Smooth muscle cell of the brain vasculature (primary cell): ENCODE data around the gene NT5DC4.
"Not testable (repeated sequence)": the region's sequence is repeated elsewhere in the genome, so short reads cannot be mapped to it uniquely, and the experiment has no call there.

Experiments used
- DNase-seq: peaks from one replicate; pipeline ENCODE4 v3.0.0-alpha.2; 2012; ENCODE audit warnings: low read depth, low spot score

The NT5DC4 gene

GRCh38 chr2:112699984-112700667 is 20.7 kb upstream of the NT5DC4 start:
- DNase-seq, result no peak

- no peak for DNase-seq
These were observed 19.8 kb upstream of the NT5DC4 start for GRCh38 chr2:112701052-112701451.

GRCh38 chr2:112703684-112704083 is 17.1 kb upstream of the NT5DC4 start:
- DNase-seq, result no peak

- DNase-seq, result no peak
These were observed 15.2 kb upstream of the NT5DC4 start for GRCh38 chr2:112705575-112705974.

- no peak for DNase-seq
These were observed 14.6 kb upstream of the NT5DC4 start for GRCh38 chr2:112706170-112706664.

GRCh38 chr2:112706947-112707346 is 13.9 kb upstream of the NT5DC4 start:
- DNase-seq, result not testable (repeated sequence)

DNA sequence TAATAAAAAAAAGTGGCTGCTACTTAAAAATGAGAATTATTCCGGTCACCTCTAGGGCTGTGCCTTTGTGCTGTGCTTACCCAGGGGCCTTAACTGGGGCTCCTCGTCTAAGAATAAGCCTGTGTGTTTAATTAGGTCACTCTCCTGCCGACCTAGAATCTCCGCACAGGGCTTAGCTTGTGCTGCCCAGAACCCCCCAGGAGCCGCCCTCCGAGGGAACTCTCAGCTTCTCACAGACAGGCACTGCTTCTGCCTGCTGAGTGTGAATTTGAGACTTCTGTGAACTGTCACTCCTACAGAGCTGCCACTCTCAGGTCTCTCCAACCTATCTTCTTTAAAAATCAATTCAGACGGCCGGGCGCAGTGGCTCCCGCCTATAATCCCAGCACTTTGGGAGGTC is 11.9 kb upstream of the NT5DC4 start:
- DNase-seq, result no peak

- DNase-seq, result no peak
These were observed 11.1 kb upstream of the NT5DC4 start for GRCh38 chr2:112709703-112710102.

DNA sequence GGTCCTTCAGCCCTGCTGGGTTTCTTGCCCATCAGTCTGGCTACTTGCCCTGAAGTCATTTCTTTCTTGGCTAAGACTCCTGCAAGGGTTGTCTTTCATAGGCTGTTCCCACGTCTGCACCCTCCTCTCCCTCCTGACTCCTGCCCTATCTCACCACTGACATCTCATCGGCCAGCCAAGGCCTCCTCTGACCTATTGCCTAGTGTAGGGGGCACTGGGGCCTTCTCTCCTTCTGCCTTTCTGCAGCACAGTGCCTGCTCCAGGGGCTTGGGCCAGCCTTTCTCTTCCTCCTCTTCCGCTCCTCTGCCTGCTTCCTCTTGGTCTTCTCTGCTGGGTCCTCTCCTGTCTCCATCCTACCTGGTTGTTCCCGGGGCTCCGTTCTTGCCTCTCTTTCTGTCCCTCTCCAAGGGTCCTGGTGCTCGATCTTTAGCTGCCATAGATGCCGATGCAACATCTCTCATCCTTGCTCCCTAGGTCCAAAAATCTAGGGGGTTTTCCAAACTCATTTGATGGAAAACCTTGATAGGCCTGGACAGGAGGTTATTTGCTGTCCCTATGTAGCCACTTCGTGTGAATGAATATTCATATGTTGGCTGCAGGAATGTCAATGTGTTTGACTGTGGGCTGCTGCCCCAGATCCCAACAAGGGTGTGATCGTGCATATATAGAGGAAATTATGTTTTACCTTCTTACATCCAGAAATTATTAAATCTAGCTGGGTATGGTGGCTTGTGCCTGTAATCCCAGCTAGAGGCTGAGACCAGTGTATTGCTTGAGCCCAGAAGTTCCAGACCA is 9.7 kb upstream of the NT5DC4 start:
- DNase-seq, result no peak

- DNase-seq, result no peak
These were observed 8.4 kb upstream of the NT5DC4 start for GRCh38 chr2:112712465-112712864.

- no peak for DNase-seq
These were observed 7.8 kb upstream of the NT5DC4 start for GRCh38 chr2:112712903-112713584.

DNA sequence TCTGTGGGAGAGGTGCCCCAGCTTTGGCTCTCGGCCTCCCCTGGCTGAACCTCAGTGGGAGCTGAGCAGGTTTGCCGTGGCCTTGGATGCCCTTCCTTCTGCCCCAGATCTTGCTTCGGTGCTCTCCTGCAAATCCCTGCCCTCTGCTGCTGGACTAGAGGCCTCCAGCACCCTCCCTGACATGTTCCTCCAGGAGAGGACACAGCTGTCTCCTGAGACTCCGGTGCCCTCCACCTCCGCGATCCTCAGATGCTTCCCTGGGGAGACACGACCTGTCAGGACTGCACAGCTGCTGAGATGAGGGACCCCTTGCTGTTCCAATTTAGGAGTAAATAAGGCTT is 7.3 kb upstream of the NT5DC4 start:
- DNase-seq, result no peak

DNA sequence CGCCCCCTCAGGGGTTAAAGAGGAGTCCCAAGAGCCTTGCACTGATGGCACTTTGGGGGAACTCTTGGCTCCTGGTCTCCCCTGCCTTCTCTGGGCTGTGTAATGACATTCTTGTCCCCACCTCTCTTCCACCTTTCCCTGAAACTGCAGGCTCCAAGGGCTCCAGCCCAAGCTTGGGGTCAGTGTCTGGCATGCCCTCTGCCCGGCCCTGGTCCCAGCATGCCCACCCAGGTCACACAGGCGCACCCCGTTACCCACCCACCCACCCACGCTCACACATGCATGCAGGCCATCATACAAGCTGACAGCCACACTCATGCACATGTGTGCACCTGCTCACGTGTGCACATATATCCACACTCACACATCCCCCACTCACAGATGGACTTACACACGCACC is 6.9 kb upstream of the NT5DC4 start:
- DNase-seq, result no peak

DNA sequence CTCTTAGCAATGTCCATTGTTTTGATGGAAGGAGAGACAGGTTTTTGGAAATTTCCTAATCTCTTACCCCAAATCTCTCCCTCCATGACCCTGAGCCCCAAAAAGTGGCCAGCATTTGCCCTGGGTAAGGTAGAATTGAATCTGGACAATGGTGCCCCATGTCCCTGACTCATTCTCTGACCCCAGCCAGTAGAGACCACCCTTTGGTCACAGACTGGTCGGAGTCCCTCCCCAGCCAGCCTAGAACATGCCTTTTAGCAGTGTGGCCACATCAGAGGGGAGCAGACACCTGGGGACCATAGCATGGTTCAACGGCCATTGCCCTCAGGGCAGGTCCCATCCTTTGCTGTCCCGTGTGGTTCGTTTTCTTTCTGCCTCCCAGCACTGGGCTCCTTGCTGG is 6.5 kb upstream of the NT5DC4 start:
- no peak for DNase-seq

DNA sequence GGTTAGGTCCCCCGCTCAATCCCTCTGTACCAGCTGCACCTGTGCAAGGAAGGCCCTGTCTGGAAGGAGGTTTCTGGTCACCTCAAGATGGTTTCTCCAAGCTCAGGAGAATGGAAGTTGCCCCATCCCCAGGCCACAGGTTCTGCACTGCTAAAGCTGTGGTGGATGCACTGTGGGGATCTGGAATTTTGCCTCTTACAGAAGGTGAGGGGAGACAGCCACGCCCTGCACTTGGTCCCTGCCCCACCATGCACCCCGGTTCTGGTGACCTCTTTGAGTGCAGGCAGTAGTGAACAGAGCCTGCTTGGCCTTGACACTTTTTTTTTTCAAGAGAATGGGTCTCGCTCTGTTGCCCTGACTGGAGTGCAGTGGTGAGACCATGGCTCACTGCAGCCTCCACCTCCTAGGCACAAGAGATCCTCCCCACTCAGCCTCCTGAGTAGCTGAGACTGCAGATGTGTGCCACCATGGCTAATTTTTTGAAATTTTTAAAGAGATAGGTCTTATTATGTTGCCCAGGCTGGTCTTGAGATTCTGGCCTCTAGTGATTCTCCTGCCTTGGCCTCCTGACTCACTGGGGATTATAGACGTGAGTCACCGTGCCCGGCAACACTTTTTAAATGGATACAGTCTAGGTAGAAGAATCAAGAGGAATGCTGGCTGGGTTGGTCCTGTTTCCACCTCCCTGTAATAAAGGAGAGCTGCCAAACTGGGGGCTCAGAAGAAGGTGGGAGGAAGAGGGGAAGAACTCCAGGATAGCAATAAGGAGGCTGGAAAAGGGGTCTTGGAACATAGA is 5.8 kb upstream of the NT5DC4 start:
- DNase-seq, result no peak

DNA sequence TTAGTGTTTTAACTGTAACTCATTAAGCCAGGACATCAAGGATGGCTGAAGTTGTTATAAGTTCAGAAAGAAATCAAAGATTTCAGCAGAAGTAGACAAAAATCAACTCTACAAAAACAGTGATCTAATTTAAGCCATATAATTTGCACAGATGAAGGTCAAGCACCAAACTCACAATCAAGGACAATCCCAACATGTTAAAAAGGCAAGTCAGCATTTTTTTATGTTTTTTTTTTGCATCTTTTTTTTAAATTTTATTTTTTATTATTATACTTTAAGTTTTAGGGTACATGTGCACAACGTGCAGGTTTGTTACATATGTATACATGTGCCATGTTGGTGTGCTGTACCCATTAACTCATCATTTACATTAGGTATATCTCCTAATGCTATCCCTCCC is 4.7 kb upstream of the NT5DC4 start:
- not testable (repeated sequence) for DNase-seq

- DNase-seq, result not testable (repeated sequence)
These were observed 3.9 kb upstream of the NT5DC4 start for GRCh38 chr2:112716826-112717352.

GRCh38 chr2:112718863-112719370 is 1.9 kb upstream of the NT5DC4 start:
- DNase-seq, result no peak

GRCh38 chr2:112721819-112722522 is 1.2 kb downstream of the NT5DC4 start:
- no peak for DNase-seq

GRCh38 chr2:112722816-112723546 is 2.2 kb downstream of the NT5DC4 start:
- no peak for DNase-seq
